ENCODE results near the gene CFAP91.
A peak's percentile ranks its signal among the peaks of the same experiment; 100 is the strongest.

The CFAP91 gene

GRCh38 chr3:119702530-119703527 lies at the start of gene CFAP91:
Gene CFAP91 (plus strand): TSS chr3:119703022. CDS start chr3:119703099, 77 bp downstream.
- DNase-seq, result peak; percentile 80

- DNase-seq, result no peak
Measured at GRCh38 chr3:119653876-119654275, 48.9 kb upstream of the CFAP91 start.

- DNase-seq, result no peak
Measured at GRCh38 chr3:119657887-119658702, 44.7 kb upstream of the CFAP91 start.

- no peak for DNase-seq
Measured at GRCh38 chr3:119658994-119659393, 43.8 kb upstream of the CFAP91 start.

- DNase-seq, result no peak
Measured at GRCh38 chr3:119659606-119660291, 43.1 kb upstream of the CFAP91 start.

- no peak for DNase-seq
Measured at GRCh38 chr3:119660474-119661440, 42.1 kb upstream of the CFAP91 start, which contains the start of gene POPDC2. Gene POPDC2 (minus strand): TSS chr3:119660589. CDS start chr3:119660423, 166 bp downstream.

GRCh38 chr3:119662604-119663373 lies 40.0 kb upstream of the CFAP91 start:
- no peak for DNase-seq

- no peak for DNase-seq
Measured at GRCh38 chr3:119663885-119664284, 38.9 kb upstream of the CFAP91 start.

- DNase-seq, result no peak
Measured at GRCh38 chr3:119664370-119664769, 38.5 kb upstream of the CFAP91 start.

GRCh38 chr3:119664850-119665379 lies 37.9 kb upstream of the CFAP91 start:
- no peak for DNase-seq

GRCh38 chr3:119665954-119666559 lies 36.8 kb upstream of the CFAP91 start:
- no peak for DNase-seq

- no peak for DNase-seq
Measured at GRCh38 chr3:119669906-119670570, 32.8 kb upstream of the CFAP91 start.

- no peak for DNase-seq
Measured at GRCh38 chr3:119672776-119673175, 30.0 kb upstream of the CFAP91 start.

GRCh38 chr3:119673875-119674274 lies 28.9 kb upstream of the CFAP91 start:
- no peak for DNase-seq

GRCh38 chr3:119675188-119675874 lies 27.5 kb upstream of the CFAP91 start:
- no peak for DNase-seq

GRCh38 chr3:119676020-119676419 lies 26.8 kb upstream of the CFAP91 start:
- DNase-seq, result no peak

GRCh38 chr3:119676771-119677640 lies 25.8 kb upstream of the CFAP91 start, which contains the start of gene COX17:
Gene COX17 (minus strand): TSS chr3:119677406. CDS start chr3:119677310, 96 bp downstream.
- peak; percentile 86 to 88 for DNase-seq

GRCh38 chr3:119677641-119677934 lies 25.2 kb upstream of the CFAP91 start:
- DNase-seq, result no peak

Measured in stimulated activated CD4-positive, alpha-beta T cell treated with anti-CD3 and anti-CD28 coated beads, Interleukin-2, amount 100 ng/mL, for 48 hours (primary cell).